H9 (cell line): ENCODE results near the gene CYP2S1. TPM values are rescaled to one million over a fixed set of nuclear protein-coding genes. Genes with fewer than 3 reads are reported as not detected.

Source experiments
- DNase-seq: peaks from one replicate; pipeline ENCODE4 v3.0.0-alpha.2; 2017
- H2AFZ ChIP-seq: one replicate; pipeline ENCODE4 v1.6.1; 2013; ENCODE audit warnings: mild to moderate bottlenecking, low read length, control low read depth, moderate library complexity
- H2AK5ac ChIP-seq: 2 replicates; pipeline ENCODE4 v1.6.1; 2013; ENCODE audit warnings: low read length, control low read depth, mixed read lengths; ENCODE audit not compliant: insufficient read length
- H2BK120ac ChIP-seq: one replicate; pipeline ENCODE4 v1.6.1; 2013; ENCODE audit warnings: low read depth, mild to moderate bottlenecking, low read length, control low read depth, inconsistent platforms; ENCODE audit not compliant: poor library complexity, severe bottlenecking
- H2BK12ac ChIP-seq: 2 replicates; pipeline ENCODE4 v1.6.1; 2013; ENCODE audit warnings: low read length, control low read depth, mixed read lengths, low read depth; ENCODE audit not compliant: insufficient read length
- H2BK15ac ChIP-seq: 2 replicates; pipeline ENCODE4 v1.6.1; 2013; ENCODE audit warnings: low read depth, low read length, control low read depth
- H2BK20ac ChIP-seq: one replicate; pipeline ENCODE4 v1.6.1; 2013; ENCODE audit warnings: low read depth, mild to moderate bottlenecking, low read length, control low read depth, inconsistent platforms; ENCODE audit not compliant: poor library complexity, severe bottlenecking
- H2BK5ac ChIP-seq: 2 replicates; pipeline ENCODE4 v1.6.1; 2013; ENCODE audit warnings: low read length, control low read depth, mixed read lengths; ENCODE audit not compliant: insufficient read length
- H3K14ac ChIP-seq: 2 replicates; pipeline ENCODE4 v1.6.1; 2013; ENCODE audit warnings: low read length, control low read depth; ENCODE audit not compliant: insufficient read depth
- H3K18ac ChIP-seq: 2 replicates; pipeline ENCODE4 v1.6.1; 2013; ENCODE audit warnings: low read depth, mild to moderate bottlenecking, mixed read lengths, low read length, control low read depth; ENCODE audit not compliant: insufficient read length
- H3K23ac ChIP-seq: 2 replicates; pipeline ENCODE4 v1.6.1; 2013; ENCODE audit warnings: low read length, control low read depth, mixed read lengths, low read depth; ENCODE audit not compliant: insufficient read length
- H3K23me2 ChIP-seq: 2 replicates; pipeline ENCODE4 v1.6.1; 2013; ENCODE audit warnings: low read depth, mild to moderate bottlenecking, mixed read lengths, low read length, control low read depth; ENCODE audit not compliant: insufficient read length, poor library complexity, severe bottlenecking
- H3K27ac ChIP-seq: 2 replicates; pipeline ENCODE4 v1.5.1; 2013; ENCODE audit warnings: low read length, control low read depth, mixed read lengths, low read depth; ENCODE audit not compliant: insufficient read length
- H3K27me3 ChIP-seq: 2 replicates; pipeline ENCODE4 v1.6.1; 2013; ENCODE audit warnings: low read length, control low read depth, inconsistent platforms; ENCODE audit not compliant: insufficient read depth
- H3K4ac ChIP-seq: 2 replicates; pipeline ENCODE4 v1.6.1; 2013; ENCODE audit warnings: low read depth, mild to moderate bottlenecking, control low read depth, inconsistent platforms, low read length, moderate library complexity
- H3K4me1 ChIP-seq: 2 replicates; pipeline ENCODE4 v1.6.1; 2013; ENCODE audit warnings: low read length, control low read depth, inconsistent platforms; ENCODE audit not compliant: insufficient read depth
- H3K4me2 ChIP-seq: 2 replicates; pipeline ENCODE4 v1.6.1; 2013; ENCODE audit warnings: low read length, control low read depth, mixed read lengths; ENCODE audit not compliant: insufficient read length, insufficient read depth
- H3K56ac ChIP-seq: 2 replicates; pipeline ENCODE4 v1.6.1; 2013; ENCODE audit warnings: low read depth, mild to moderate bottlenecking, mixed read lengths, low read length, control low read depth; ENCODE audit not compliant: insufficient read length
- H3K79me1 ChIP-seq: 2 replicates; pipeline ENCODE4 v1.6.1; 2013; ENCODE audit warnings: low read depth, mild to moderate bottlenecking, moderate library complexity, low read length, control low read depth, inconsistent platforms; ENCODE audit not compliant: insufficient read depth, poor library complexity, severe bottlenecking
- H3K79me2 ChIP-seq: 2 replicates; pipeline ENCODE4 v1.6.1; 2013; ENCODE audit warnings: low read length, control low read depth, inconsistent platforms; ENCODE audit not compliant: insufficient read depth
- H3K9ac ChIP-seq: 2 replicates; pipeline ENCODE4 v1.6.1; 2013; ENCODE audit warnings: low read length, control low read depth, mixed read lengths; ENCODE audit not compliant: insufficient read length; ENCODE audit errors: extremely low read depth
- H3K9me3 ChIP-seq: one replicate; pipeline ENCODE4 v1.6.1; 2013; ENCODE audit warnings: low read depth, low read length, inconsistent platforms; ENCODE audit not compliant: control insufficient read depth
- H3T11ph ChIP-seq: one replicate; pipeline ENCODE4 v1.6.1; 2013; ENCODE audit warnings: mild to moderate bottlenecking, low read length, control low read depth, inconsistent platforms
- H4K20me1 ChIP-seq: one replicate; pipeline ENCODE4 v1.6.1; 2013; ENCODE audit not compliant: control insufficient read depth, insufficient read length, insufficient read depth
- H4K5ac ChIP-seq: 2 replicates; pipeline ENCODE4 v1.6.1; 2013; ENCODE audit warnings: low read depth, mild to moderate bottlenecking, mixed read lengths, low read length, control low read depth; ENCODE audit not compliant: insufficient read length
- H4K8ac ChIP-seq: replicated peaks from 2 replicates; pipeline ENCODE4 v1.6.1; 2013; ENCODE audit warnings: low read length, control low read depth, mixed read lengths, low read depth; ENCODE audit not compliant: insufficient read length
- H4K91ac ChIP-seq: 2 replicates; pipeline ENCODE4 v1.6.1; 2013; ENCODE audit warnings: low read depth, mild to moderate bottlenecking, moderate library complexity, mixed read lengths, low read length, control low read depth; ENCODE audit not compliant: insufficient read length
- H3K27ac Mint-ChIP-seq, 3 experiments: 2 replicates in 2 of 3; 3 replicates in 1 of 3; pipeline ENCODE4 v1.8.0; 2020 to 2021; ENCODE audit warnings: mixed read lengths in 3 of 3, mild to moderate bottlenecking in 1 of 3, moderate library complexity in 1 of 3
- H3K27me3 Mint-ChIP-seq: 2 replicates; pipeline ENCODE4 v1.8.0; 2021; ENCODE audit warnings: low read depth, mild to moderate bottlenecking, moderate library complexity, mixed read lengths
- H3K36me3 Mint-ChIP-seq, 3 experiments: 2 replicates in 2 of 3; 3 replicates in 1 of 3; pipeline ENCODE4 v1.8.0; 2020 to 2021; ENCODE audit warnings: low read depth in 3 of 3, mixed read lengths in 3 of 3; ENCODE audit not compliant: insufficient read depth in 1 of 3
- H3K4me1 Mint-ChIP-seq, 2 experiments: 2 replicates each; pipeline ENCODE4 v1.8.0; 2020; ENCODE audit warnings: mixed read lengths in 2 of 2
- H3K4me3 Mint-ChIP-seq, 2 experiments: 2 replicates in 1 of 2; 3 replicates in 1 of 2; pipeline ENCODE4 v1.8.0; 2020 to 2021; ENCODE audit warnings: mild to moderate bottlenecking in 2 of 2, mixed read lengths in 2 of 2, moderate library complexity in 1 of 2
- H3K9me3 Mint-ChIP-seq, 2 experiments: 2 replicates in 1 of 2; 3 replicates in 1 of 2; pipeline ENCODE4 v1.8.0; 2020; ENCODE audit warnings: mild to moderate bottlenecking in 2 of 2, mixed read lengths in 2 of 2, moderate library complexity in 1 of 2
- WGBS: extraction: QIAGEN DNeasy Blood & Tissue Kit; methylation state at CpG from one replicate; pipeline ENCODE4 v1.1.7; 2013; ENCODE audit warnings: missing lambda C conversion rate, low lambda C conversion rate, mixed read lengths; ENCODE audit not compliant: insufficient read length; ENCODE audit errors: extremely low coverage; 5-methylcytosine and 5-hydroxymethylcytosine counted together
- total RNA-seq: library from RNA; stranded (reverse); gene quantifications from 2 replicates; pipeline ENCODE4 v1.2.1, GENCODE V29; 2021
- TF ChIP-seq, protein P1 (sequence below): fragments of 200-600 bp; sonication (generic); conservative IDR thresholded peaks from 3 replicates; pipeline ENCODE4 v1.8.0; 2021; ENCODE audit warnings: antibody characterized with exemption, mild to moderate bottlenecking

The CYP2S1 gene
- total RNA-seq, 1 experiment from 2014 or later: 159 TPM

DNA sequence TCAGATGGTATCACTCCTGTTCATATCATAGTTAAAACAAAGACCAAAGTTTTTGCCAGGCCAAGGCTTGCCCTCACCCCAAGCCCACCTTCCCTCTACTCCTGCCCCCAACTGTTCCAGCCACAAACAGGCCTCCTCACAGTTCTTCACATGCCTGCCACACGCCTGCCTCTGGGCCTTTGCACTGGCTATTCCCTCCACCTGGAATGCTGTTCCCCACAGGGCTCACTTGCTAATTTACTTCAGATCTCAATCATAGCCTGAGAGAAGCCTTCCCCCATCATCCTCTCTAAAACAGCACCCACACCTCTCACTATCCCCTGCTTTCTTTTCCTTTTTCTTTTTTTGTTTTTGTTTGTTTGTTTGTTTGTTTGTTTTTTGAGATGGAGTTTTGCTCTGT, 21.1 kb downstream of the CYP2S1 start:
- DNase-seq: no peak
- H3K27ac ChIP-seq: no peak overlapping the region
- TF ChIP-seq, protein P1, sequence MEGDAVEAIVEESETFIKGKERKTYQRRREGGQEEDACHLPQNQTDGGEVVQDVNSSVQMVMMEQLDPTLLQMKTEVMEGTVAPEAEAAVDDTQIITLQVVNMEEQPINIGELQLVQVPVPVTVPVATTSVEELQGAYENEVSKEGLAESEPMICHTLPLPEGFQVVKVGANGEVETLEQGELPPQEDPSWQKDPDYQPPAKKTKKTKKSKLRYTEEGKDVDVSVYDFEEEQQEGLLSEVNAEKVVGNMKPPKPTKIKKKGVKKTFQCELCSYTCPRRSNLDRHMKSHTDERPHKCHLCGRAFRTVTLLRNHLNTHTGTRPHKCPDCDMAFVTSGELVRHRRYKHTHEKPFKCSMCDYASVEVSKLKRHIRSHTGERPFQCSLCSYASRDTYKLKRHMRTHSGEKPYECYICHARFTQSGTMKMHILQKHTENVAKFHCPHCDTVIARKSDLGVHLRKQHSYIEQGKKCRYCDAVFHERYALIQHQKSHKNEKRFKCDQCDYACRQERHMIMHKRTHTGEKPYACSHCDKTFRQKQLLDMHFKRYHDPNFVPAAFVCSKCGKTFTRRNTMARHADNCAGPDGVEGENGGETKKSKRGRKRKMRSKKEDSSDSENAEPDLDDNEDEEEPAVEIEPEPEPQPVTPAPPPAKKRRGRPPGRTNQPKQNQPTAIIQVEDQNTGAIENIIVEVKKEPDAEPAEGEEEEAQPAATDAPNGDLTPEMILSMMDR: no peak
- H3K9me3 Mint-ChIP-seq: peaks cover 0 to 2% of the 10 kb centered on the region in 2 experiments; a peak in 2 of 5 replicates
- H3K27me3 Mint-ChIP-seq: peaks cover 1% of the 10 kb centered on the region
- H2BK12ac ChIP-seq: no peak overlapping the region
- H3K23me2 ChIP-seq: peaks cover under 1% of the 10 kb centered on the region
- no peak overlapping the region for H3K9ac ChIP-seq
- no peak overlapping the region for H3K4ac ChIP-seq
- no peaks in the 10 kb centered on the region for H4K20me1 ChIP-seq
- no peak overlapping the region for H3T11ph ChIP-seq
- H2BK15ac ChIP-seq: no peak overlapping the region
- H4K91ac ChIP-seq: no peak overlapping the region
- no peaks in the 10 kb centered on the region for H3K27me3 ChIP-seq
- H2AFZ ChIP-seq: no peak overlapping the region
- WGBS: no CpG with 5 or more reads among the region's 1 CpG
- H2BK20ac ChIP-seq: no peak overlapping the region
- peaks cover 0 to 3% (median 0%) of the 10 kb centered on the region in 3 experiments; a peak in 3 of 7 replicates for H3K36me3 Mint-ChIP-seq
- no peak overlapping the region for H3K18ac ChIP-seq
- peaks cover 16 to 18% of the 10 kb centered on the region in 2 experiments for H3K4me1 Mint-ChIP-seq
- peak overlapping the region in 1 of 3 experiments; percentile 67; a peak in 1 of 7 replicates for H3K27ac Mint-ChIP-seq
- H4K8ac ChIP-seq: no peak overlapping the region
- no peaks in the 10 kb centered on the region for H3K9me3 ChIP-seq
- H2AK5ac ChIP-seq: no peak overlapping the region
- H3K23ac ChIP-seq: no peak overlapping the region
- no peak overlapping the region for H3K56ac ChIP-seq
- H3K4me2 ChIP-seq: no peak overlapping the region
- no peak overlapping the region for H3K4me3 Mint-ChIP-seq
- no peaks in the 10 kb centered on the region for H3K4me1 ChIP-seq
- no peak overlapping the region for H2BK5ac ChIP-seq
- H3K79me2 ChIP-seq: no peaks in the 10 kb centered on the region
- H4K5ac ChIP-seq: no peak overlapping the region
- H2BK120ac ChIP-seq: no peak overlapping the region
- no peak overlapping the region for H3K14ac ChIP-seq
- H3K79me1 ChIP-seq: no peaks in the 10 kb centered on the region
